Glutamatergic neuron (in vitro differentiated cells): ENCODE results near the gene MLN. TPM values are rescaled to one million over a fixed set of nuclear protein-coding genes. Genes with fewer than 3 reads are reported as not detected.

Experiments
- DNase-seq: peaks from one replicate; pipeline ENCODE4 v3.0.0; 2022
- H3K27ac Mint-ChIP-seq: one replicate; pipeline ENCODE4 v1.8.0; 2020; ENCODE audit warnings: mild to moderate bottlenecking, mixed read lengths, inconsistent platforms; ENCODE audit not compliant: unreplicated experiment
- H3K27me3 Mint-ChIP-seq: one replicate; pipeline ENCODE4 v1.8.0; 2020; ENCODE audit warnings: mild to moderate bottlenecking, moderate library complexity, mixed read lengths, inconsistent platforms; ENCODE audit not compliant: unreplicated experiment
- H3K36me3 Mint-ChIP-seq: one replicate; pipeline ENCODE4 v1.8.0; 2020; ENCODE audit warnings: mild to moderate bottlenecking, mixed read lengths, inconsistent platforms; ENCODE audit not compliant: unreplicated experiment
- H3K4me1 Mint-ChIP-seq: one replicate; pipeline ENCODE4 v1.8.0; 2020; ENCODE audit warnings: mild to moderate bottlenecking, low read depth, mixed read lengths, inconsistent platforms; ENCODE audit not compliant: unreplicated experiment
- H3K4me3 Mint-ChIP-seq: one replicate; pipeline ENCODE4 v1.8.0; 2020; ENCODE audit warnings: mild to moderate bottlenecking, mixed read lengths, inconsistent platforms; ENCODE audit not compliant: unreplicated experiment
- H3K9me3 Mint-ChIP-seq: one replicate; pipeline ENCODE4 v1.8.0; 2020; ENCODE audit warnings: mild to moderate bottlenecking, moderate library complexity, mixed read lengths, inconsistent platforms; ENCODE audit not compliant: unreplicated experiment
- CTCF ChIP-seq: fragments of 200-600 bp; sonication (generic); IDR thresholded peaks from one replicate; pipeline ENCODE4 v1.5.0; 2021; ENCODE audit not compliant: partially characterized antibody, unreplicated experiment
- long read RNA-seq: library from polyadenylated mRNA; unstranded; transcript quantifications from one replicate; pipeline ENCODE4 v2.0.0, GENCODE V29; 2020; ENCODE audit not compliant: unreplicated experiment
- total RNA-seq: library from RNA; stranded (reverse); fragmentation: NEBNext Ultra II Directional; extraction: Animal tissue kit (Norgen Biotek cat#: 25700); gene quantifications from one replicate; pipeline ENCODE4 v1.2.1, GENCODE V29; 2021; ENCODE audit not compliant: unreplicated experiment

MLN gene, protein sequence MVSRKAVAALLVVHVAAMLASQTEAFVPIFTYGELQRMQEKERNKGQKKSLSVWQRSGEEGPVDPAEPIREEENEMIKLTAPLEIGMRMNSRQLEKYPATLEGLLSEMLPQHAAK
- total RNA-seq = not detected
- long read RNA-seq = 0 reads

GRCh38 chr6:33803571-33804053, at the start of gene MLN:
TSS of gene MLN (minus strand) at chr6:33804003. CDS start at chr6:33801163, 2,840 bp downstream.
- Mint-ChIP-seq H3K4me3 (no peak within 1 kb of the TSS), H3K4me1 (peaks cover 55% of the 10 kb centered on the region), H3K27ac (peak within 1 kb of the TSS; percentile 40), H3K36me3 (no peaks in the 10 kb centered on the region), H3K9me3 (peaks cover 8% of the 10 kb centered on the region), H3K27me3 (peaks cover 2% of the 10 kb centered on the region)
- no peak for TF ChIP-seq CTCF
- no peak for DNase-seq

- DNase-seq = no peak
- no peaks in the 10 kb centered on the region for H3K36me3 Mint-ChIP-seq
- H3K4me1 Mint-ChIP-seq = peaks cover 36% of the 10 kb centered on the region
- no peak overlapping the region for H3K4me3 Mint-ChIP-seq
- no peak overlapping the region for H3K27ac Mint-ChIP-seq
- H3K27me3 Mint-ChIP-seq = peaks cover 16% of the 10 kb centered on the region
- H3K9me3 Mint-ChIP-seq = peaks cover 15% of the 10 kb centered on the region
- no peak for TF ChIP-seq CTCF
Observed at GRCh38 chr6:33853026-33853425, 49.2 kb upstream of the MLN start.

DNA sequence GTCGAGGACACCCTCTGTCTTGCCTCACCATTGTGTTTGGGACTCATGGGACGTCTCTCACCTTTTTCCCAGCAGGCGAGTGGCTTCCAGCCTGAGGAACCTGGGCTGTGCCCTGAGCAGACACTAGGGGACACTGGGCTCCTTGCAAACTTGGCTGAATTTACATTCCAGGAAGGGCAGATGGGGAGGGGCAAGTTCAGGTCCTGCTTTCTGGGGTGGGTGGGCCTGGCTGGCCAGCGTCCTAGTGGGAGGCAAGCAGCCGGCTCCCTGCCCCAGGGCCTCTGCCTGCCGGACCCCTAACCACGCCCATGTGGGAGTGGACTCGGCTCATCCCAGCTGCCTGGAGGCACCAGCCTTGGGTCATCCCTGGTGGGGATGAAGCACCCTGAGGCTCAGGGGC, 48.2 kb upstream of the MLN start:
- Mint-ChIP-seq H3K4me3 (no peak overlapping the region), H3K36me3 (no peaks in the 10 kb centered on the region), H3K9me3 (peaks cover 14% of the 10 kb centered on the region), H3K27ac (no peak overlapping the region), H3K4me1 (peaks cover 40% of the 10 kb centered on the region), H3K27me3 (peaks cover 17% of the 10 kb centered on the region)
- DNase-seq = peak; percentile 52
- peak; percentile 34 for TF ChIP-seq CTCF

DNA sequence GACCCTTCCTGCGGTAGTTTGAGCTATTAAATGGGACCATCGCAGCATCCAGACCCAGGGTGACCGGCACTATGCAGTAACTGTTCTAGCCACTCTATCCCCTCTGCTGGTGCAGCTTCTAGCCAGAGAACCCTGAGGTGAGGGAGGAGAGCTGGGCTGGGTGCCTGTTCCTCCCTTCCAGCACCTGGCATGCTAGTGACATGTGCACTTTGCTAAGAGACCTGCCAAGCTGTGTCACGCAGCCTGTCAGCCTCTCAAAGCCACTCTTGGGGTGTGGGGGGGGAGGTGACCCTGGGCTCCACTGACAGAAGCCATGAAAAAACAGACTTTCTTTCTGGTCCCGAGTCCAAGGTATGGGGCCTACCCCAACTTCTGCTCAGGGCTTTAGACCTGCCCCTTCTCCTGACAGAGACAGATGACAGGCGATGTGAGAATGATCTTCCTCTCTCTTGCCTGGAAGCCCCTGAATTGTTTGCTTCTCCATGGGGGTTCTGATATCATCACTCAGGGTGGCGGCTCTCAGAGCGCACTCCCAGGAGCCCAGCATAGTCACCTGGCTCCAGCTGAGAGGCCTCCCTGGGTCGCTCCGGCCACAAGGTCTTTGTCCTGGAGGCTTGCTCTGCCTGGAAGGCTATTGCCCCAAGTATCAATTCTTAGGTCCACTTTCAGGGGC, 47.2 kb upstream of the MLN start:
- DNase-seq = no peak
- no peaks in the 10 kb centered on the region for H3K36me3 Mint-ChIP-seq
- peaks cover 17% of the 10 kb centered on the region for H3K27me3 Mint-ChIP-seq
- H3K9me3 Mint-ChIP-seq = peaks cover 18% of the 10 kb centered on the region
- no peak overlapping the region for H3K4me3 Mint-ChIP-seq
- H3K27ac Mint-ChIP-seq = no peak overlapping the region
- no peak for TF ChIP-seq CTCF
- peaks cover 48% of the 10 kb centered on the region for H3K4me1 Mint-ChIP-seq

DNA sequence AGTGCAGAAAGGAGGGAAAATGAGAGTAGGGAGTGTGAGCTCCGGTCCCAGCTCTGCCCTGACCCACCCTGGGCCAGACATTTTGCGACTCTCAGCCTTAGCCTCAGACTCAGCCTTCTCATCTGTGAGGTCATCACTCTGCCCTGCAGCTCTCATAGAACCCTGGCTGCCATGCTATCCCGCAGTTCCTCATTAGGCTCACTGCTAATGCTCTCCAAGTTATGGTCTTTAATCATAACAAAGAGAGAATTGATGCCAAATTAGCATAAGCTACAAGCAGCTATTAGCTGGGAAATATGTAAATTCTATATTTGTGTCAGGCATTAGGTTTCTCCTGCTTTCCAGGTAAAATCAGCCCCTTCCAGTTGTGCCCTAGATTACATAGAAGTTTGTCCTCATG, 46.5 kb upstream of the MLN start:
- Mint-ChIP-seq H3K27ac (peak overlapping the region; percentile 2), H3K9me3 (peaks cover 22% of the 10 kb centered on the region), H3K36me3 (no peaks in the 10 kb centered on the region), H3K4me1 (peaks cover 54% of the 10 kb centered on the region), H3K27me3 (peaks cover 17% of the 10 kb centered on the region), H3K4me3 (no peak overlapping the region)
- DNase-seq = no peak
- TF ChIP-seq CTCF = no peak
